DMS 273 treated with DMSO at 0.1 percent for 48 hours (cell line): ENCODE results near the gene IQGAP2.

Experiments
- DNase-seq: peaks from one replicate; lab custom pipeline; 2025; lab: John Stamatoyannopoulos, UW

Gene IQGAP2

GRCh38 chr5:76688836-76689235, 285.8 kb downstream of the IQGAP2 start:
- no peak for DNase-seq

- DNase-seq: no peak
Observed at GRCh38 chr5:76689321-76690036, 286.4 kb downstream of the IQGAP2 start.

- DNase-seq: no peak
Observed at GRCh38 chr5:76690037-76690679, 287.1 kb downstream of the IQGAP2 start.

- no peak for DNase-seq
Observed at GRCh38 chr5:76690704-76691466, 287.8 kb downstream of the IQGAP2 start.

- no peak for DNase-seq
Observed at GRCh38 chr5:76691467-76692273, 288.6 kb downstream of the IQGAP2 start.

- DNase-seq: no peak
Observed at GRCh38 chr5:76692274-76692540, 289.1 kb downstream of the IQGAP2 start.

GRCh38 chr5:76692651-76693050, 289.6 kb downstream of the IQGAP2 start:
- DNase-seq: no peak

GRCh38 chr5:76693141-76693540, 290.1 kb downstream of the IQGAP2 start:
- no peak for DNase-seq

GRCh38 chr5:76694317-76694716, 291.2 kb downstream of the IQGAP2 start:
- no peak for DNase-seq

GRCh38 chr5:76695346-76695745, 292.3 kb downstream of the IQGAP2 start:
- no peak for DNase-seq

- DNase-seq: no peak
Observed at GRCh38 chr5:76696251-76696650, 293.2 kb downstream of the IQGAP2 start.

- DNase-seq: no peak
Observed at GRCh38 chr5:76697670-76698069, 294.6 kb downstream of the IQGAP2 start.

GRCh38 chr5:76700571-76700970, 297.5 kb downstream of the IQGAP2 start:
- no peak for DNase-seq

GRCh38 chr5:76701298-76701697, 298.2 kb downstream of the IQGAP2 start:
- no peak for DNase-seq

GRCh38 chr5:76703707-76704106, 300.6 kb downstream of the IQGAP2 start:
- DNase-seq: no peak

GRCh38 chr5:76704131-76704663, 301.1 kb downstream of the IQGAP2 start:
- no peak for DNase-seq

- no peak for DNase-seq
Observed at GRCh38 chr5:76705574-76705973, 302.5 kb downstream of the IQGAP2 start.

- no peak for DNase-seq
Observed at GRCh38 chr5:76709762-76710161, 306.7 kb downstream of the IQGAP2 start.

- no peak for DNase-seq
Observed at GRCh38 chr5:76710991-76711390, 307.9 kb downstream of the IQGAP2 start.

GRCh38 chr5:76714751-76715485, 311.8 kb downstream of the IQGAP2 start:
- no peak for DNase-seq

GRCh38 chr5:76715486-76715735, 312.3 kb downstream of the IQGAP2 start:
- no peak for DNase-seq
